ENCODE results near the gene MN1.

The MN1 gene

DNA sequence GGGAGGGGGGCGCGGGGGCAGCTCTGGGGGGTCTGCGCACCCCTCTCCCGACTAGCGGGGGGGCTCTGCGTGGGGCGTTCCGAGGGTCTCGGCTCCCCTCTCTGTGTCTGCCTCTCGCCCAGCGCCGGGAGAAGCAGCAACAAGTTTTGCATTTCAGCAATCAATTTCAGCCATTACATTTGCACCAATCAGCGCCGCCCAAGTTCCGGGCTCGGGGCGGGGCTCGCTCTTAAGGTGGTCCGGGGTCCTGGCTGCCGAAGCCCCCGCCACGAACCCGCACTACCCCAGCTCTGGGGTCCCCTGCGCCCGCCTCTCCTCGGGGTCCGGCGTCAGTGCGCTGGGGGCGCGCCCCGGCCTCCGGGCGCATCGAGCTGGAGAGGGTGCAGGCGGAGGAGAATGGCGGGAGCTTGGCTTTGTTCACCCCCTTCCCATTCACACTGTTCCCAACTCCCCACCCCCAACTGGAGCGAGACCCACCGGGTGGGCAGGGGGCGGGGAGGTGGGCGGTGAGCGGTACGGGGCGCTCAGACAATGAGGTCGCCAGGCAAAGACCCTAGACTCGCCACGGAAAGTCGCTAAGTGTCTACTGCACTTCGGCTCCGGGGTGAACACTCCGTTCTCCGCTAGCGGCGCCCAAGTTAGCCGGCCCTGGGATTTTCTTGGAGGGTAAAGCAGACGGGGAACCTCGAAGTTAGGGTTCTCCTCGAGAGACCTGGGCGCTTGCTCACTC is at the start of gene MN1:
Gene MN1, minus strand, starts transcription at position 141 of the 730 bp plus-strand sequence. CDS start 1,213 bp downstream, outside the sequence.
- DNase-seq, result no peak

DNA sequence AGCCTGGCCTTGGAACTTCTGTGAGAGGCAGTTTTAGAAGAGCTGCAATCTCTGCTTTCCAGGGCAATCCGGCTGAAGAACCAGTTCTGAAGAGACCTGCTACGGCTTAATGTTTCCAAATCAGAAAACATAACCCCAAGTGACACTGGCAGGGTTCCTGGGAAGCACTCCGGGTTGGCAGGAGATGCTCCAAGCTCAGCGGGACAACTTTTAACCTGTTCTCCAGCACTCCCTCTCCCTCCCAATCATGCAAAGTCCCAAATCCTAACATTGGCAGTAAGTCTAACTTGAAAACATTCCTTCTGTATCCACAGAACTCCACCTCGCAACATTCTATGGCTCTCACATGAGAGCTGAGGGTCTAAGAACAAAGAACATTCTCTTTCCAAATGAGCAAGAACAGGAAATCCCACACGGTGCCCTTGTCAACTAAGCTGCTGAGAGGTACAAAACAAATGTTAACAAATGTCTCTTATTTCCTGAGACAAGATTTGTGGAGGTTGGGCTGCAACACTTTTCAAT is 48.5 kb upstream of the MN1 start:
- DNase-seq, result no peak

DNA sequence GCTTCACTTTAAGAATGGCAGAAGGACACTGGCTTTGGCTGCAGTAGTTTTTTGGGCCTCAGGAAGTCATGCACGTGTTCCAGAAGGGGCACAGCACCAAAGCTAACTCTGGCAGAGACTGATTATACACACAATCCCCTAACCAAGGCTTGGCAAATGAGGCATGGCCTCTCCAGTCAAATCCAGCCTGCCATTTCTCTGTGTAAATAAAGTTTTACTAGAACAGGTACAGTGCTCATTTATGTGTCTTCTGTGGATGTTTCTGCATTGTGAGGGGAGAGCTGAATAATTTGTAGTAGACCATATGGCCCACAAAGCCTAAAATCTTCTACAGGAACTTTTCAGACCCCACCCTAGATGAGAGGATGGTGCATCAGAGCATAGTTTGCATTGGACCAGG is 46.4 kb upstream of the MN1 start:
- no peak for DNase-seq

DNA sequence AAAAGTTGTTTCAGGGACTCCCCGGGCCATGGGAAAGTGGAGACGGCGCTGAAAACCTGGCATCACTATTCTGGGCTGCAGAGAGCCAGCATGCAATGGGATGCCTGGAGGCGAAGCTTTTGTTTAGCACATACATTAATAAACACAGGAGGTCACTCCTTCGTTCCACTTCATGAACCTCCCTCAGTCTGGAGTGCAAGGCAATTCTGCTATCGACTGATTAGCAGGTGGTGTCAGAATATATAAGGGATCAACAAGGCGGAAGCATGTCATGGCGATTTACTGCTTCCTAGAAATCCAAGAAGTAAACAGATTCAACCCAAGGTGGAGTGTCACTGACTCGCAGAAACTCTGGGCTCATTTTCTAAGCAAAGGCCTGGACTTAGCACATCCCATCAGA is 45.4 kb upstream of the MN1 start:
- no peak for DNase-seq

DNA sequence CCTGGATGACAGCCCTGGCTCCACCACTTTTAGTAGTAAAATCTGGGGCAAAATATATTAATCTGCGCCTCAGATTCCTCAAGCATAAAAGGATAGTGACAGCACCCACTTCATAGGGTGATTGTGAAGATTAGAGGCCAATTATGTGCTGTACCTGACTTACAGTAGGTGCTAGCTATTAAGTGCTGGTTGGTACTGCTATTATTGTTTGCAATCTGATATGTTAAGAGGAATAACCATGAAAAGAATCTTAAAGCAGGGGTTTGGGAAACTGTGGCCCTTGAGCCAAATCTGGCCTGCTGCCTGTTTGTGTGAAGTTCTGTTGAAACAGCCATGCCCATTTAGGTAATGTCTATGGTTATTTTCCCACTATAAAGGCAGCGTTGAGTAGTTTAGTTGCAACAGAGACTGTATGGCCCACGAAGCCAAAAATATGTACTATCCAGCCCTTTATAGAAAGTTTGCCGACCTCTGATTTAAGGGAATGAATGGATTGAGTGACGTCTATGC is 44.7 kb upstream of the MN1 start:
- DNase-seq, result no peak

DNA sequence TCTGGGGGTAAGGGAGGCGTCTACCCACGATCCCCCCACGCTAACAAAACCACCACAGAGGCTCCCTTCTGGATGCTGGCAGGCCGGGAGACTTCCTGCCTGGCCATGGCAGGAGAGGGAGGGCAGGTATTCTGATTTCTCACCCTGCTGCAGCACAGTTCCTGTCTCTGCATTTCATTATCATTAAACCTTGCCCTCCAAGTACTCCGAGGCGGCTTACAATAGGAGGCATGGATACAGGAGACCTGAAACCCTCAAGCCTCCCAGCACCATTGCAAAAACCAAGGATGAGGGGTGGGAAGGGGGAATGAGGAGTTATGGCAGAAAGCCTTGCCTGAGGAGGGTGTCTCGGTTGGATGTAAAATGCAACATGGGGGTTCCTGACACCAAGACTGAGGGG is 44.1 kb upstream of the MN1 start:
- no peak for DNase-seq

DNA sequence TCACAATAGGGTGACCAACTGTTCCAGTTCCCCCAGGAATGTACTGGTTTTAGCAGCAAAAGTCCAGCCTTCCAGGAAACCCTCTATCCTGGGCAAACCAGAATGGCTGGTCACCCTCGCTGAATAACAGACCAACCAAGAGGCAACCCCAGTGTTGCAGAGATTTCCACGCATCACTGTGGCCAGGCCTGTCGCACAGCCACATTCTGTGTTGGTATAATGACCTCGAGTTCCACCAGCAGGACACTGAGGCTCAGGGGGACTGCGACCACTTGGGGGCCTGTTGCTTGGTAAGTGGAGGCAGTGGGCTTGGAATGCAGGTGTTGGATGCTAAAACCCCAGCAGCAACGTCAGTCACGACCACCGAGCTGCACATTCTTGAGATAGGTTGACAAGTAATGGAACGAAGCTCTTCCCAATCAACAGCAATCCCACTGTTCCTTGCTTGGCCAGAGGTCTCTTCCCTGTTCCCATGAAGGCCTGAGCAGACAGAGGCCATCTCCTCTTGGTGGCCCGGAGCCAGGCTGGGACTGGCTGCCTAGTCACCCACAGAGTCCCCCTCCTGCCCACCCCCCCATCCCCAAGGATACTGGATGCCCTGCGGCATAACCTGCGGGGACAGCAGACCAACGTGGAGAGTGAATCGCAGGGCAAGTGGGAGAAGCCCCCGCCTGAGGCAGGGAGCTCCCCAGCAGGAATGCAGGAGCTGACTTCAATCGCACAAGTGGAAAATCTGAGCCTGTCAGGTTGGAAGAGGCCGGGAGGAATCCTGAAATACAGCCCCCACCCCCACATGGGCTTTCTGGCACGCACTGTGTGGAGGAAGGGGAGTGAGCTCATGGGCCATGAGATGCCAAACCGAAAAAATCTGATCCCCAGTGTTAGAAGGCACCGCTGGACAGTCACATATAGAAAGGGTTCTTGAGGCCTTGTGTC is 43.4 kb upstream of the MN1 start:
- no peak for DNase-seq

DNA sequence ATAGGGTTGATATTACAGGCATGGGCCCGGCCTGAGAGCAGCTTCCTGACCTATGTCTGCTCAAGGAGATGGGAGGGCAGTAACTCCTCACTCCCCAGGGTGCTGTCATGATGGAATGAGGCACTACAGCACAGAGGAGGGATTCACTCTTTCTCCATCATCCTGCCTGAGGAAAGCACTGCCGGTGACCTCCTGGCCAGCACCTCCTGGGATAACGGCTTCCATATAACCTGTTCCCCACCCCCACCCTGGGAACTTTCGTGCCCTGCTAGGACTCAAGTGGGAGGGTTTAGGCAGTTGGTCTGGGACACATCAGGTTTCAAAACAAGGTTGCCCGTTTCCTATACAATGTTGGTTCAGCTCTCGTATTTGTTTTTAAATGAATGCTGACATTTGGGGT is 42.7 kb upstream of the MN1 start:
- DNase-seq, result no peak

DNA sequence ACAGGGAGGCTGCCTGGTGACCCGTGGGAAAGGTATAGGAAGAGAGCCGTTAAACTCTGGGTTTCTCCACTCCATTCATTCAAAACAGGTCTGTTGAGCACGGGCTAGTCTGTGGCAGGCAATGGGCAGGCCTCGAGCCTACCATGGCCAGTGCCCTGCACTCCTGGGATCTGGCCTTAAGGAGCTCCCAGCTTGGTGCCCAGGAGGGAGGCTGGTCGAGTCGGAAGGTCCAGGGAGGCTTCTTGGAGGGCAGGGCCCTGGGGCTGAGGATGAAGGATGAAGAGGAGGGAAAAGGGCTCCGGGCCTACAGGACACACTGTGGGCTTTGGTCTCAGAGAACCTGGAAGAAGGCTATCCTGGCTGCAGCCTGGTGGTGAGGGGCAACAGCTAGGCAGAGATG is 41.9 kb upstream of the MN1 start:
- DNase-seq, result no peak

DNA sequence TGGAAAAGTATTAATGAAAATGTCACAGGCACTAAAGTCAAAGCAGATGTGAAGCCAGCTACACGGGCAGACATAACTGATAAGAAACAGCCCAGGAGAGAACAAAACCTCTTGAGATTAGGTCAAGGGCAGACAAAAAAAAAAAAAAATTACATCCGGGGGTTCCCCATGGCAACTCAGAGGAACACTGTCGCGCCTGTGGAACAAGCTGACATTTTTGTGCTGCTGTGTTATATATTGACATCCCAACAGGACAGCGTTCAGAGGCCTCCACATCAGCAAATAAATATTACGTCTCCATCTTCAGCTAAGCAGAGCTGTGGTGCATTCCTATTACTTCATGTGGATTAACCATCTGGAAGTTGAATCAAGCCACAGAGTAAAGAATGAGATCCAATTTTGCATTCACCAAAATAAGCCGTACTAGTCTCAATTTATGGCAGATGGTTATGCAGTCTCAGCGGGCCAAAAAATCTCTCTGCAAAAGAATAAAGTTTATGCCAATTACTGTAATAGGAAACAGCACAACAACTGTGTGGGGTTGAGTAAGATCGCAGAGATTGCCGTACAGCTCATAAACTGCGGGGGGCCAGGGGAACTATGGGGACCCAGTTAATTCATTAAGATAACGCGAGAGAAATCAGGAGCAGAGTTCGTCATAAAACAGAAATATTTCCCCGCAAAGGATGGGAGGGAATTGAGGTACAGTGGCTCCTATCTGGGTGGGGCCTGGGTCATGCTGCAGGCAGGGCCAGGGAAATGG is 41.3 kb upstream of the MN1 start:
- no peak for DNase-seq

DNA sequence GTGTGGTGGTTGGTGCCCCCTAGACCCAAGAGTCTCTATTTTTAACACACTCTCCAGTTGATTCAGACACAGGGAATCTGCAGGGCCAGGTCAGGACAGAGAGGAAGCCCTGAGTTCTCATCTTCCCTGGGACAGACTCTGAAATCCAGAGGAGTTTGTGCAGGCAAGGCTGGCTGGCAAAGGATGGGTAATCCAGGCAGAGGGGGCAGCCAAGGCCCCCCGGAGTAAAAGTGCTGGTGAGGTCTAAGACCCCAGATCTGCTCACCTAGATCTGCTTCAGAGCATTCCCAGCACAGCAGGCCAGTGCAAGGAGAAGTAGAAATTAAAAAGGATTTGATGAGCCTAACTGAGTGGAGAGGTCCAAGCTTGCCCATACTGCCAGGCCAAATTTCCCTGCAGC is 40.6 kb upstream of the MN1 start:
- DNase-seq, result no peak

DNA sequence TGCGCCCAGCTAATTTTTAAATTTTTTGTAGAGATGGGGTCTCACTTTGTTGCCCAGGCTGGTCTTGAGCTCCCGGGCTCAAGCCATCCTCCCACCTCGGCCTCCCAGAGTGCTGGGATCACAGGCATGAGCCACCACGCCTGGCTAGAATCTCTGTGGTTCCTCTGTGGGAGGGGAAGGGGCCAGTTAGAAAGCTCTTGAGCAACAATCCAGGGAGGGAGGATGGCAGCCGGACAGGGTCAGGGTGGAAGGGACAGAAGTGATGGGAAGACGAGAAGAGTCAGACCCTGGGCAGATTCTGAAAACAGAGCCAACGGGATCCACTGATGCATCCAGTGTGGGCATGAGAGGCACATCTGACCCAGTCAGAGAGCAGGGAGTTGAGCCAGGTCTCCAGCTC is 38.9 kb upstream of the MN1 start:
- DNase-seq, result no peak

DNA sequence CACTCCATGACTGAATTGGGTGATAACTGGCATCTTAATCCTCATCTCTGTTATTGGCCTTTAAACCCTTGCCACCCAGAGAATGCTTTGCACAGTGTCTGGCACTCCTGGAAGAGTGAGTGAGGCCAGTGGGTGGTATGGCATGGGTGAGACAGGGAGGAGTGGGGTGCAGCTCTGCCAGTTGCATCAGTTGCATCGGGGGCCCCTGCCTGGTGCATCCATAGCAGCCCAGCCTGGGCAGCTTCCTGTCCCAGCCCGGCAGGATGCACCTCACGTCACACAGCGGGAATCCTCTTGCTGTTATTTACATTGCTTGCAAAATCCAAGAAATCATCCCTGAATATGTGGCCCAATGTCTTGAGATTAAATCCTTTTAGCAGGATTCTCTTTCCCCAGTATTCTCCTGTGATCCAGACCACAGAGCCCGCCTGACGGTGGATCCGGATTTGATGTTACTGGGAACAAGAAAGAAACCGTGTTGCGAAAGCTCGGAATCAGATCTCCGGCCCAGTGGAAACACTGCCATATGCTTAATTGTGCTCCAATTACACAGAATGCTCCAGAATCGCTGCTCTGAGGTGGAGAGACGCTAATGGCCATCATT is 37.6 kb upstream of the MN1 start:
- no peak for DNase-seq

DNA sequence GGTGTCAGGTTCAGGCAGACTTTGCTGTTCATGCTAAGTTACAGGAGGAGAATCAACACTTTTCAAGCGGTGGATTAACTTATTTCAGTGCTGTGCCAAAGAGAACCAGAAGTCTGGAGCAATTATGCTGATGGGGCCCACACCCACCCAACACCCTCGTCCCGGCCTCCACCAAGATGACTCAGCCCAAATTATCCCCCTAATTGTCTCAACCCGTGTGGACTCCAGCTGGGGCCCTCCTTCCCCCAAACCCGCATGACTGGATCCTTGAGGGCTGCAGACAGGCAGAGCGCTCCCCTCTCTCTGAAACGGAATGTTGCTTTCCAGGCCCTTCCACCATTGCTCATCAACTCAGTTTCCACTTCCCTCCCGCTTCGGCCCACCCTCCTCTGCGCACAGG is 34.6 kb upstream of the MN1 start:
- no peak for DNase-seq

DNA sequence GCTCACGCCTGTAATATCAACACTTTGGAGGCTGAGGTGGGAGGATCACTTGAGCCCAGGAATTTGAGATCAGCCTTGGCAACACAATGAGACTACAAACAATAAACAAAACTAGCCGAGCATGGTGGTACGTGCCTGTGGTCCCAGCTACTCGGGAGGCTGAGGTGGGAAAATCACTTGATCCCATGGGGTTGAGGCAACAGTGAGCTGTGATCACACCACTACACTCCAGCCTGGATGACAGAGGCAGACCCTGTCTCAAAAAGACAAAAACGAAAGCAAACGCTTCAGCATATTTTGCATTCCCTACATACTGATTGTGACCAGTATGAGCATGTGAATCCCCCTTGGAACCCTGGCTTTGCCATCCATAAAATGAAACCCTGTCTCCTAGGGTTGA is 33.9 kb upstream of the MN1 start:
- no peak for DNase-seq

DNA sequence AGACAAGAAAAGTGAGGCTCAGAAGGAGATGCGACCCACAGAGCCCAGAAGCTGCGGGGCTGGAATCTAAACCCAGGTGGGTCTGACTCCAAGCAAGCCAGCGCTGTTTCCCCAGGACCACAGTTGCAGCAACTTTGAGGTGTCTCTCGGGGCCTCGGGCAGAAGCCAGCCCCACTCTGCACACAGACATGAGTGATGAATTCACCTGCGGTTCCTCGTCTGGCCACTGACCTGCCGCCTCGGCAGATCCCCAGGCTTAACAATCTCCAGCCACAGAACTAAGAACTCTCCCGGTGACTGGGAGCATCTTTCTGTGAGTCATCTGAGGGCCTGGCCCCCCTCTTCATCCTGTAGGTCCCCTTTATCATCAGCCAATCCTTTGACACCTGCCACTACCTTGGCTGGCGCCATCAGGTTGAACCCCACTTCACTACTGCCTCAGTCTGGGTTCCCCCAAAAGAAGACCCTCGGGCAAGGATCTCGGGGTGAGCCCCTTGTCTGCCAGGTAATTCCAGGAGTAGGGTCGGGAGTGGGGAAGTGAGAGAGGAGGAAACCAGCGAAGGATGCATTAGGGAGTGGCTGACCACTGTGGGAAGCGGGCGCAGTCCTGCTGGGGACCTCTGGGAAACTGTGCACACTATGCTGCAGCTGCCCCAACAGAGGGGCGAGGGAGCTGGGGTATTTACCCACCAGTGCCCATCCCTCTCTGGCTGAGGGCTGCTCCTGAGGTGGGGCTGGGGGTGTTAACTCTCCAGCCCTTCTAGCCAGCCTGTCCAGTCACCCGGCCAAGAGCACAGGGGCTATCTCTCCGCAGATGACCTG is 33.0 kb upstream of the MN1 start:
- DNase-seq, result no peak

DNA sequence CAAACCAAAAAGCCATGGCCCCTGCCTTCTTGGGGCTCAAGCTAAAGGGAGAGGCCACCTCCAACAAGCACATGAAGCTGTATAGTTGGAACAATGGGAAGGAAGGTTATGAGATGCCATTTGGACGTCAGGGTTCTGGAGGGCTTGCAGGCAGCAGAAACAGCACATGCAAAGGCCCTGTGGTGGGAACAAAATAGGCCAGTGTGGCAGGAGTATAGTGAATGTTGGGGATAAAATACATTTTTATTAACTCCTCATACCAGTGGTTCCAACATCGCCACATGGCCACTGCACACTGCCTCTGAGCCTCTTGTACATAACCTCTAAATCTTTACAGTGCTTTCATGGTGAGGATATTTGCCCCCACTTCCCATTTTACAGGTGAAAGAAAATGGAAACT is 32.2 kb upstream of the MN1 start:
- no peak for DNase-seq

DNA sequence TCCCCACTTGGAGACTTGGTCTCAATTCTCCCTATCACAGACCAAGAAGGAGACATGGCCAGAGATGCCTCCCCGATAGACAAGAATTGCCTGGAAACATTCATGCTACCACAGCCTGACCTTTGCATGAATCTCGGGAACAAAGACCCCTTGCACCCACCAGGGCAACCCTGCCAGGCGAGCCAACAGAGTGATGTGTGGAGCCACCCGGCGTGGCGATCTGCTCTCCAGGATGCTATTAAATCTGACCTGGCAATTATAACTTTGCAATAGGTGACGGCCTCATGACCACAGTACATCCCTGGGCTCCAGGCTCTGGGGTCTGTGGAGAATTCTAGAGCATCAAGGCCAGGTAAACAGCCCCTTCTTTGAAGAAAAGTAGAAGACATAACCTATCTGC is 31.1 kb upstream of the MN1 start:
- no peak for DNase-seq

DNA sequence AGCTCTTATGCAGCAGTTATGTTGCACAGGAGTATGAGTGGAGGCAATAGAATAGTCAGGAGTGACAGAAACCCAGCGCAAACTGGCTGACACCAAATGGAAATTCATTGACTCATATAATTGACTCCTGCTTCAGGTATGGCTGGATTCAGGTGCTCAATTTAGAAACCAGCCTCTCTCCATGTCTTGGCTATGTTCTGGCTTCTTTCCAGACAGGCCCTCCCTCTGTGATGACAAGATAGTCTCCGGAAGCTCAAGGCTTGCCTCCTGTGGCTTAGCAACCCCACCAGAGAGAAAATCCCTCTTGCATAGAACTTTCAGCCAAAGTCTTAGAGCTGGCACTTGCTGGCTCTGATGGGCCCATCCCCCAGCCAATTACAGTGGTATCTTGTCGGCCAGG is 28.1 kb upstream of the MN1 start:
- no peak for DNase-seq

DNA sequence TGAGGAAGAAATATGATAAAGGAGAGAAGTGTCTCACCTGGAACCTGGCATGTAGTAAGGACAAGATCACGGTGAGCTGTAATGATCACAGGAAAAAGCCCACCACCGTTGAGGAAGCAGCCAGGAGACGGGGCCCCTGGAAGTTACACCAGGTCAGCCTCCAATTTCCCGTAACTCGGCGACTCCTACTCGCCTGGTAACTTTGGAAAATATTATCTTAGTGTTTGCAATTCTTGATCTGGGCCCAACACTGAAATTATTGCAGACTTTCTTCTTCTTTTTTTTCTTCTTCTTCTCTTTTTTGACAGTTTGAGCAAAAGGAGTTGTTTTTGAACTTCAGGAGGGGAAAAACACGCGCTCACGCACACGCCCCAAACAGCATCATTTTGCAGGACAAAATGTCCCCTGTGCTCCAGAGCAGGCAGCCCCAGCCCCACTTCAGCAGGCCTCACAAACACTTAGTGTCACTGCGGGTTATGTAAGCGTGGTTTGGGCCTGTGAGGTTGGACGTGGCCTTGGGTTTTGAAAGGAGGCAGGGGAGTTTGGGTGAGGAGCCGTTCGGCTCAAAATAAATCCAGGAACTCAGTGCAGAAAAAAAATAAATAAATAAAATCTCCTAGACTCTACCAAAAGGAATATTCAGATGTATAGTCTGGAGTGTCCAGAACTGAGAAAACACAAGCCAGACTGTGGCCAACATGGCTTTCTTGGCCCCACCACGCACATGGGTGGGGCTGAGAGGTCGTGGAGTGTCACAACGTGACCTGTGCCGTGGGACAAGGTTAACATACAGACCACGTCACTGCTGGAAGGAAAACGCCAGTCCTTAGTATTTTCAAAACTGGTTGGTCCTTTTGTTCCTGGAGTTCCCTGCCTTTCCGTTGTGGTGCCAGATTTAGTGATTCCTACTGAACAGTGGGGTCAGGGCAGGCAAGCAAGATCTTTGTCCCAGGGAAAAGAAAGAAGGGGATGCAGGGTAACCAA is 26.3 kb upstream of the MN1 start:
- no peak for DNase-seq

Data from GOT3 (cell line).